Astrocyte of the cerebellum (primary cell): ENCODE measurements around the gene IFNL1.

Experiments
- DNase-seq: peaks from one replicate; pipeline ENCODE4 v3.0.0-alpha.2; 2011; ENCODE audit warnings: low read depth
- H3K4me3 ChIP-seq: 2 replicates; pipeline ENCODE4 v1.5.1; 2011; ENCODE audit warnings: mild to moderate bottlenecking, low read depth, low read length, moderate library complexity
- CTCF ChIP-seq: IDR thresholded peaks from 2 replicates; pipeline ENCODE4 v1.5.1; 2012; ENCODE audit warnings: low read length, low read depth, moderate library complexity, mild to moderate bottlenecking; ENCODE audit errors: missing control alignments
- in situ Hi-C: cut with HindIII; loops from 2 replicates; pipeline ENCODE4 v1.10.0; 2017; ENCODE audit warnings: low sequenced_read_pairs

Gene IFNL1

GRCh38 chr19:39275578-39275977 is 20.6 kb upstream of the IFNL1 start:
- no peak for DNase-seq
- in situ Hi-C loops: no loop called here
- H3K4me3 ChIP-seq: no peak overlapping the region
- no peak for TF ChIP-seq CTCF

- TF ChIP-seq CTCF: no peak
- DNase-seq: no peak
- in situ Hi-C loops: no loop called here
- no peak overlapping the region for H3K4me3 ChIP-seq
Observed at GRCh38 chr19:39276740-39277139, 19.5 kb upstream of the IFNL1 start.

GRCh38 chr19:39277598-39277997 is 18.6 kb upstream of the IFNL1 start:
- no peak overlapping the region for H3K4me3 ChIP-seq
- in situ Hi-C loops: no loop called here
- TF ChIP-seq CTCF: no peak
- no peak for DNase-seq

GRCh38 chr19:39282021-39282420 is 14.2 kb upstream of the IFNL1 start:
- no peak for TF ChIP-seq CTCF
- in situ Hi-C loops: no loop called here
- DNase-seq: no peak
- H3K4me3 ChIP-seq: no peak overlapping the region

GRCh38 chr19:39284032-39284431 is 12.2 kb upstream of the IFNL1 start:
- no peak for TF ChIP-seq CTCF

GRCh38 chr19:39293394-39293793 is 2.8 kb upstream of the IFNL1 start:
- H3K4me3 ChIP-seq: no peak overlapping the region
- DNase-seq: no peak
- no peak for TF ChIP-seq CTCF
- in situ Hi-C loops: no loop called here

More at GRCh38 chr19:39284032-39284431, 12.2 kb upstream of the IFNL1 start:
- no peak overlapping the region for H3K4me3 ChIP-seq
- in situ Hi-C loops: no loop called here
- DNase-seq: no peak

- in situ Hi-C loops: no loop called here
- no peak for DNase-seq
- H3K4me3 ChIP-seq: no peak overlapping the region
- TF ChIP-seq CTCF: no peak
Observed at GRCh38 chr19:39296906-39297305, 699 bp downstream of the IFNL1 start.
